LNCAP (cell line): ENCODE measurements around the gene TRIB2.

Experiments
- TF ChIP-seq, protein P1 (sequence below): fragments of 450-650 bp; IDR thresholded peaks from 2 replicates; pipeline ENCODE4 v1.5.1; 2017; ENCODE audit warnings: mild to moderate bottlenecking

The TRIB2 gene

GRCh38 chr2:12678186-12678585, 38.5 kb upstream of the TRIB2 start:
- TF ChIP-seq, protein P1, sequence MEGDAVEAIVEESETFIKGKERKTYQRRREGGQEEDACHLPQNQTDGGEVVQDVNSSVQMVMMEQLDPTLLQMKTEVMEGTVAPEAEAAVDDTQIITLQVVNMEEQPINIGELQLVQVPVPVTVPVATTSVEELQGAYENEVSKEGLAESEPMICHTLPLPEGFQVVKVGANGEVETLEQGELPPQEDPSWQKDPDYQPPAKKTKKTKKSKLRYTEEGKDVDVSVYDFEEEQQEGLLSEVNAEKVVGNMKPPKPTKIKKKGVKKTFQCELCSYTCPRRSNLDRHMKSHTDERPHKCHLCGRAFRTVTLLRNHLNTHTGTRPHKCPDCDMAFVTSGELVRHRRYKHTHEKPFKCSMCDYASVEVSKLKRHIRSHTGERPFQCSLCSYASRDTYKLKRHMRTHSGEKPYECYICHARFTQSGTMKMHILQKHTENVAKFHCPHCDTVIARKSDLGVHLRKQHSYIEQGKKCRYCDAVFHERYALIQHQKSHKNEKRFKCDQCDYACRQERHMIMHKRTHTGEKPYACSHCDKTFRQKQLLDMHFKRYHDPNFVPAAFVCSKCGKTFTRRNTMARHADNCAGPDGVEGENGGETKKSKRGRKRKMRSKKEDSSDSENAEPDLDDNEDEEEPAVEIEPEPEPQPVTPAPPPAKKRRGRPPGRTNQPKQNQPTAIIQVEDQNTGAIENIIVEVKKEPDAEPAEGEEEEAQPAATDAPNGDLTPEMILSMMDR = no peak

- TF ChIP-seq, protein P1 = no peak
Measured at GRCh38 chr2:12679550-12680072, 37.1 kb upstream of the TRIB2 start.

DNA sequence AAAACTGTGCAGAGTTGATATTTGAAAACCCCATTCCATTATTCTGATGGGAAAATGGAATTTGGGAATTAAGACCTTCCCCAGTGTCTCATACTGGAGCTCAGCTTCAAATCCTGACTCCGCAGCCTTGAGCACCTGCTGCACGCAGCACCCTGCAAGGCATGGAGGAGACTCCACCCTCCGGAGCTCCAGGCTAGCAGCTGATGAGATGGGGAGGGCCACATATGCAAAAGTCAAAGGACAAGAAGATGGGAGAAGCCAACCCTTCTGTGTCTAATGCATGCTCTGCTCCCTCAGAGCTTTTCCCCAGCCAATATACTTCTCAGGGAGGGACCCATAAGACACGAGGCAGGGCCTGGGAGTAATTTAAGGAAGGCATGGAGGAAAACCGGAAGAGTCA, 34.7 kb upstream of the TRIB2 start:
- TF ChIP-seq, protein P1 = no peak

DNA sequence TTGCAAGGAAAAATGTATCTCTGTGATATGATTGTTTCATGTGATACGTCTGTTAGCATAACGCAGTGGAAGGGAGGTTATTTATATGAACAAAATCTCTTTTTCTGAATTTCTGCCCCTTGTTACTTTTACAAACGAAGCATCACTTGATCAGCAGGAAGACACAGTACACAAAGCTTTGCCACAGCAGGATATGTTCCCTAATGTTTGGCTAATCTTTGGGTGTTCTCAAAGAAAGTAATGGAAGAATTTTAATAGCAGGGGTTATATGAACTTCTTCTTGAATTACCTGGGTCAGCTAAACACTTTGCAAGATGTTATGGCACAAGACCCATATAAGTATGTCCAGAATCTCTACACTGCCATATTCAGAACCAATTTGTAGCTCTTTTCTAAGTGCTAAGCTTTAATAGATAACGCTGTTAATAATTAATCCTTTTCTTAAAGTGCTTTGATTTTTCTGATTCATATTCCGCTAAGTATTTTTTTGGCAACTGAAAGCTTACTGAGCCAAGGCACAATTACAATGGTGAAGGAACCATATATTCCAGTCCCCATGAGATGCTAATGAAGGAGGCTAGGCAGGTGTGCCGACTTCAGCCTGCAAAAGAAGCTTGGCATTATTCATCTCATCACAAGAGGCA, 33.2 kb upstream of the TRIB2 start:
- TF ChIP-seq, protein P1 = no peak

GRCh38 chr2:12684471-12684936, 32.2 kb upstream of the TRIB2 start:
- TF ChIP-seq, protein P1 = no peak

- TF ChIP-seq, protein P1 = no peak
Measured at GRCh38 chr2:12685145-12685544, 31.6 kb upstream of the TRIB2 start.

DNA sequence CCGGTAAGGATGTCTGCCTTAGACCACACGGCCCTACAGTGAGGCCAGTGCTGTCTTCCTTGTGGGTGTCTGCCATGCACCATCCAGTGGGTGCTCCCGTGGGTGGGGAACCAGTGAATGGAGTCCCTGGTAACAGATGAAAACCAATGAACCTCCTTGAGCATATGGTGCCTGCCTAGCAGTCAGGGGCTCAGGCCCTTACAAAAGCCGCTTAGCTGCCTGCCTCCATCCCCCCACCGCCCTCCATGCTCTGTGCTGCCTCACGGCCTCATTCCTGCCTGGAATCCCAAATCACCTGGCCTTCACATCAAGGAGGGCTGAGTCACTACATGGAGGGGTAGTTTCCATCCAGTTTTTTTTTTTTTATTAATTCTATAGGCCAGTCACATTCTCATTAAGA, 30.8 kb upstream of the TRIB2 start:
- TF ChIP-seq, protein P1 = no peak
